ENCODE measurements around the gene DCAF8L1.

GRCh38 chrX:27933361-27933760, 47.9 kb downstream of the DCAF8L1 start:
- TF ChIP-seq NR2C2 (IDR thresholded peaks at IDR 0.05; ENCODE audit: borderline replicate concordance, control insufficient read depth, insufficient read length, low read depth) (no peak), TAF1 (IDR thresholded peaks at IDR 0.05; ENCODE audit: borderline replicate concordance, low read depth, low read length) (no peak), POLR2AphosphoS5 (IDR thresholded peaks at IDR 0.05; ENCODE audit: low read length) (no peak)
- TF ChIP-seq, protein P1, sequence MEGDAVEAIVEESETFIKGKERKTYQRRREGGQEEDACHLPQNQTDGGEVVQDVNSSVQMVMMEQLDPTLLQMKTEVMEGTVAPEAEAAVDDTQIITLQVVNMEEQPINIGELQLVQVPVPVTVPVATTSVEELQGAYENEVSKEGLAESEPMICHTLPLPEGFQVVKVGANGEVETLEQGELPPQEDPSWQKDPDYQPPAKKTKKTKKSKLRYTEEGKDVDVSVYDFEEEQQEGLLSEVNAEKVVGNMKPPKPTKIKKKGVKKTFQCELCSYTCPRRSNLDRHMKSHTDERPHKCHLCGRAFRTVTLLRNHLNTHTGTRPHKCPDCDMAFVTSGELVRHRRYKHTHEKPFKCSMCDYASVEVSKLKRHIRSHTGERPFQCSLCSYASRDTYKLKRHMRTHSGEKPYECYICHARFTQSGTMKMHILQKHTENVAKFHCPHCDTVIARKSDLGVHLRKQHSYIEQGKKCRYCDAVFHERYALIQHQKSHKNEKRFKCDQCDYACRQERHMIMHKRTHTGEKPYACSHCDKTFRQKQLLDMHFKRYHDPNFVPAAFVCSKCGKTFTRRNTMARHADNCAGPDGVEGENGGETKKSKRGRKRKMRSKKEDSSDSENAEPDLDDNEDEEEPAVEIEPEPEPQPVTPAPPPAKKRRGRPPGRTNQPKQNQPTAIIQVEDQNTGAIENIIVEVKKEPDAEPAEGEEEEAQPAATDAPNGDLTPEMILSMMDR (IDR thresholded peaks at IDR 0.05 in 2 of 3, conservative IDR thresholded peaks at IDR 0.05 in 1 of 3; ENCODE audit: control insufficient read depth in 2 of 3, extremely low read depth in 1 of 3, insufficient read depth in 1 of 3, low read depth in 3 of 3, low read length in 3 of 3), result no peak

All from GM12878 (cell line).